A549 (cell line): Measurements from ENCODE around the gene CFAP410.

Source experiments
- EP300 ChIP-seq, 2 experiments: fragments of >200 bp; sonication (Bioruptor Twin); formaldehyde crosslinking; IDR thresholded peaks; 2 replicates in 1 of 2; 3 replicates in 1 of 2; pipeline ENCODE4 v1.6.1; 2016 to 2017
- FOSL2 ChIP-seq, 2 experiments: fragments of 450-650 bp in 1 of 2; fragments of >200 bp in 1 of 2; sonication (Bioruptor Twin) in 1 of 2; formaldehyde crosslinking; IDR thresholded peaks; 2 replicates each; pipeline versions ENCODE4 v1.5.0 to v1.6.1; 2016 to 2020; ENCODE audit warnings: mild to moderate bottlenecking in 1 of 2, moderate library complexity in 1 of 2
- FOXS1 ChIP-seq: fragments of 250-450 bp; sonication (Bioruptor Pico); IDR thresholded peaks from 2 replicates; pipeline ENCODE4 v1.5.0; 2020; ENCODE audit warnings: mild to moderate bottlenecking, moderate library complexity
- JUNB ChIP-seq: fragments of >200 bp; sonication (Bioruptor Twin); formaldehyde crosslinking; IDR thresholded peaks from 2 replicates; pipeline ENCODE4 v1.6.1; 2016
- MAZ ChIP-seq: fragments of 150-350 bp; IDR thresholded peaks from 2 replicates; pipeline ENCODE4 v1.6.1; 2014; ENCODE audit warnings: antibody characterized with exemption, low read depth, low read length, borderline replicate concordance
- PHF8 ChIP-seq: fragments of 200-600 bp; sonication (generic); IDR thresholded peaks from 2 replicates; pipeline ENCODE4 v1.6.1; 2016; ENCODE audit warnings: low read depth, mild to moderate bottlenecking, antibody characterized with exemption, moderate library complexity, borderline replicate concordance
- POLR2A ChIP-seq: IDR thresholded peaks from 2 replicates; pipeline ENCODE4 v1.6.1; 2012; ENCODE audit warnings: mild to moderate bottlenecking, low read length
- POLR2AphosphoS2 ChIP-seq: conservative IDR thresholded peaks from 2 replicates; pipeline ENCODE4 v1.6.1; 2012; ENCODE audit warnings: low read length, improper control_type of control experiment, inconsistent platforms
- TF ChIP-seq, protein P1 (sequence below): fragments of >200 bp; sonication (Bioruptor Twin); formaldehyde crosslinking; IDR thresholded peaks from 3 replicates; pipeline ENCODE4 v1.5.1; 2016
- TF ChIP-seq, protein P2 (sequence below): fragments of 200-600 bp; sonication (generic); IDR thresholded peaks from 2 replicates; pipeline ENCODE4 v1.6.1; 2016; ENCODE audit warnings: antibody characterized with exemption, mild to moderate bottlenecking, moderate library complexity

DNA sequence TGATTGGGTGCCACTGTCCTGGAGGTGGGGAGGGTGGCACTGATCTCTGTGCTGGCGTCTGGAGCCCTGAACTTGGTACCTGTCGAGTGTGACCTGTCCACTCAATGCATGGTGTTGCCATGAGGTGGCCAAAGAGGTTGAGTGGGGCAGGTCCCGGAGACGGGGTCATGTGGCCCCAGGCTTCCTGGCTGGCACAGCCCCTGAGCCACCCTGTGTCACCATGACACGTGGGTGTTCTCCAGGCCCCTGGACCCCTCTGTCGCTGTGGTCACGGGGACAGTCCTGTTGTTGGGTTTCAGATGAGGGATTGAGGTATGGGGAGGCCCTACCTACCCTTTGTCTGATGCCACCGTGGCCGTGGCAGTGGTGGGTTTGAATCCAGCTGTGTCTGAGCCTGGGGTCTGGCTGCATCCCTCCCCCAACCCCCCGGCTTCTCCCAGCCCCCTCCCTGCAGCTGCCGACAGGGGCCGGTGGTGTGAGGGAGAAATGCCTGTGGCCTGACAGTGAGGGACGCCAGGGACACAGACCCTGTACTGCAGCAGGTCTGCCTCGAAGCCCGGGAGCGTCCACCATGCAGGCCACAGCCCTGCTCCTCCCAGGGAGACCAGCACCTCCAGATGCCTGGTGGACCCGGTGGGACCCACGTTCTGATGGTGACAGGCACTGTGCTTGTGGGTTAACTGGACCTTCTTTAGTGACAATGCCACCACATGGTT is 26.2 kb upstream of the CFAP410 start:
- TF ChIP-seq MAZ (no peak), FOSL2 (IDR thresholded peaks at IDR 0.05) (no peak), FOSL2 (CRISPR knock-in tag; IDR thresholded peaks at IDR 0.05) (no peak), POLR2A (no peak), EP300 (IDR thresholded peaks at IDR 0.05) (no peak), FOXS1 (no peak), PHF8 (no peak), POLR2AphosphoS2 (no peak), JUNB (no peak)
- TF ChIP-seq, protein P1, sequence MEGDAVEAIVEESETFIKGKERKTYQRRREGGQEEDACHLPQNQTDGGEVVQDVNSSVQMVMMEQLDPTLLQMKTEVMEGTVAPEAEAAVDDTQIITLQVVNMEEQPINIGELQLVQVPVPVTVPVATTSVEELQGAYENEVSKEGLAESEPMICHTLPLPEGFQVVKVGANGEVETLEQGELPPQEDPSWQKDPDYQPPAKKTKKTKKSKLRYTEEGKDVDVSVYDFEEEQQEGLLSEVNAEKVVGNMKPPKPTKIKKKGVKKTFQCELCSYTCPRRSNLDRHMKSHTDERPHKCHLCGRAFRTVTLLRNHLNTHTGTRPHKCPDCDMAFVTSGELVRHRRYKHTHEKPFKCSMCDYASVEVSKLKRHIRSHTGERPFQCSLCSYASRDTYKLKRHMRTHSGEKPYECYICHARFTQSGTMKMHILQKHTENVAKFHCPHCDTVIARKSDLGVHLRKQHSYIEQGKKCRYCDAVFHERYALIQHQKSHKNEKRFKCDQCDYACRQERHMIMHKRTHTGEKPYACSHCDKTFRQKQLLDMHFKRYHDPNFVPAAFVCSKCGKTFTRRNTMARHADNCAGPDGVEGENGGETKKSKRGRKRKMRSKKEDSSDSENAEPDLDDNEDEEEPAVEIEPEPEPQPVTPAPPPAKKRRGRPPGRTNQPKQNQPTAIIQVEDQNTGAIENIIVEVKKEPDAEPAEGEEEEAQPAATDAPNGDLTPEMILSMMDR: no peak
- TF ChIP-seq, protein P2, sequence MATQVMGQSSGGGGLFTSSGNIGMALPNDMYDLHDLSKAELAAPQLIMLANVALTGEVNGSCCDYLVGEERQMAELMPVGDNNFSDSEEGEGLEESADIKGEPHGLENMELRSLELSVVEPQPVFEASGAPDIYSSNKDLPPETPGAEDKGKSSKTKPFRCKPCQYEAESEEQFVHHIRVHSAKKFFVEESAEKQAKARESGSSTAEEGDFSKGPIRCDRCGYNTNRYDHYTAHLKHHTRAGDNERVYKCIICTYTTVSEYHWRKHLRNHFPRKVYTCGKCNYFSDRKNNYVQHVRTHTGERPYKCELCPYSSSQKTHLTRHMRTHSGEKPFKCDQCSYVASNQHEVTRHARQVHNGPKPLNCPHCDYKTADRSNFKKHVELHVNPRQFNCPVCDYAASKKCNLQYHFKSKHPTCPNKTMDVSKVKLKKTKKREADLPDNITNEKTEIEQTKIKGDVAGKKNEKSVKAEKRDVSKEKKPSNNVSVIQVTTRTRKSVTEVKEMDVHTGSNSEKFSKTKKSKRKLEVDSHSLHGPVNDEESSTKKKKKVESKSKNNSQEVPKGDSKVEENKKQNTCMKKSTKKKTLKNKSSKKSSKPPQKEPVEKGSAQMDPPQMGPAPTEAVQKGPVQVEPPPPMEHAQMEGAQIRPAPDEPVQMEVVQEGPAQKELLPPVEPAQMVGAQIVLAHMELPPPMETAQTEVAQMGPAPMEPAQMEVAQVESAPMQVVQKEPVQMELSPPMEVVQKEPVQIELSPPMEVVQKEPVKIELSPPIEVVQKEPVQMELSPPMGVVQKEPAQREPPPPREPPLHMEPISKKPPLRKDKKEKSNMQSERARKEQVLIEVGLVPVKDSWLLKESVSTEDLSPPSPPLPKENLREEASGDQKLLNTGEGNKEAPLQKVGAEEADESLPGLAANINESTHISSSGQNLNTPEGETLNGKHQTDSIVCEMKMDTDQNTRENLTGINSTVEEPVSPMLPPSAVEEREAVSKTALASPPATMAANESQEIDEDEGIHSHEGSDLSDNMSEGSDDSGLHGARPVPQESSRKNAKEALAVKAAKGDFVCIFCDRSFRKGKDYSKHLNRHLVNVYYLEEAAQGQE: no peak
